K562 (cell line): ENCODE measurements around the gene PPP1R37. TPM values are rescaled to one million over a fixed set of nuclear protein-coding genes. Genes with fewer than 3 reads are reported as not detected.

ENCODE experiments used
- ATAC-seq: fragments of 200-7000 bp; cut with Tn5 transposase; 3 replicates; pipeline ENCODE4 v1.9.1; 2020; ENCODE audit warnings: moderate library complexity
- BruUV-seq: library from RNA; stranded (reverse); fragments of 400-500 nt; replicated peaks from 2 replicates; lab custom pipeline; 2021; lab: Mats Ljungman, UMichigan
- CTCF ChIA-PET: fragments of 300-600 bp; formaldehyde crosslinking; extraction: SDS; loops from one replicate; lab custom pipeline; 2021; ENCODE audit warnings: low intra/inter-chr PET ratio; lab: Yijun Ruan, JAX
- POLR2A ChIA-PET: fragments of 300-600, 350-650 bp; sonication (Branson Sonifier 250); formaldehyde crosslinking; extraction: SDS; loops from one replicate; lab custom pipeline; 2021; ENCODE audit warnings: antibody characterized with exemption, inconsistent platforms; lab: Yijun Ruan, JAX
- DNase-seq, 4 experiments: peaks; one replicate each; pipeline versions ENCODE4 v3.0.0 to v3.0.0-alpha.2; 2011 to 2018; ENCODE audit warnings: low spot score in 3 of 4, mixed read lengths in 3 of 4; ENCODE audit errors: extremely low read depth in 1 of 4
- FAIRE-seq: peaks from 2 replicates; lab custom pipeline; 2011; peaks lifted over from hg19 to GRCh38; lab: Jason Lieb, UNC
- H2AFZ ChIP-seq: 2 replicates; pipeline ENCODE4 v1.6.0; 2011; ENCODE audit warnings: low read depth, low read length, control low read depth, inconsistent platforms
- H3K27ac ChIP-seq: fragments of 200-600 bp; 3 replicates; pipeline ENCODE4 v1.8.0; 2011; ENCODE audit warnings: low read depth, mild to moderate bottlenecking, control low read depth, inconsistent platforms, low read length, moderate library complexity, mixed read lengths; ENCODE audit errors: extremely low read depth
- H3K27me3 ChIP-seq, 2 experiments: fragments of 300-600 bp in 1 of 2; 2 replicates in 1 of 2; 3 replicates in 1 of 2; pipeline versions ENCODE4 v1.6.0 to v1.8.0; 2011; ENCODE audit warnings: inconsistent platforms in 2 of 2, low read length in 2 of 2, mild to moderate bottlenecking in 1 of 2, mixed read lengths in 1 of 2, moderate library complexity in 1 of 2; ENCODE audit not compliant: control insufficient read depth in 2 of 2, insufficient read depth in 2 of 2
- H3K36me3 ChIP-seq: fragments of 300-600 bp; 3 replicates; pipeline ENCODE4 v1.8.0; 2011; ENCODE audit warnings: mild to moderate bottlenecking, low read length, inconsistent platforms; ENCODE audit not compliant: control insufficient read depth, insufficient read depth
- H3K4me1 ChIP-seq, 2 experiments: fragments of 200-600 bp in 1 of 2; replicated peaks in 1 of 2; 2 replicates in 1 of 2; 3 replicates in 1 of 2; pipeline versions ENCODE4 v1.5.1 to v1.8.0; 2011; ENCODE audit warnings: inconsistent platforms in 2 of 2, low read length in 2 of 2, mild to moderate bottlenecking in 1 of 2, mixed read lengths in 1 of 2, moderate library complexity in 1 of 2; ENCODE audit not compliant: control insufficient read depth in 2 of 2, insufficient read depth in 2 of 2
- H3K4me2 ChIP-seq: 2 replicates; pipeline ENCODE4 v1.6.1; 2011; ENCODE audit warnings: low read length, control low read depth, inconsistent platforms, mixed read lengths; ENCODE audit not compliant: insufficient read depth
- H3K4me3 ChIP-seq: fragments of 200-600 bp; sonication (generic), shearing (Covaris generic); 2 replicates; pipeline ENCODE4 v1.5.1; 2016; ENCODE audit warnings: control low read depth, inconsistent platforms
- H3K79me2 ChIP-seq: fragments of 200-600 bp; 3 replicates; pipeline ENCODE4 v1.8.0; 2011; ENCODE audit warnings: low read length, inconsistent platforms; ENCODE audit not compliant: control insufficient read depth, insufficient read depth
- H3K9ac ChIP-seq, 2 experiments: 2 replicates each; pipeline versions ENCODE4 v1.6.0 to v1.6.1; 2011; ENCODE audit warnings: low read depth in 2 of 2, low read length in 2 of 2, control low read depth in 1 of 2, inconsistent platforms in 1 of 2, mild to moderate bottlenecking in 1 of 2, mixed read lengths in 1 of 2; ENCODE audit not compliant: insufficient read depth in 1 of 2
- H3K9me1 ChIP-seq: one replicate; pipeline ENCODE4 v1.6.0; 2011; ENCODE audit warnings: inconsistent platforms, mild to moderate bottlenecking, low read length, moderate library complexity; ENCODE audit not compliant: control insufficient read depth, insufficient read depth
- H3K9me3 ChIP-seq: replicated peaks from 2 replicates; pipeline ENCODE4 v1.5.1; 2011; ENCODE audit warnings: low read depth, low read length, inconsistent platforms; ENCODE audit not compliant: control insufficient read depth, insufficient read depth
- H4K20me1 ChIP-seq: replicated peaks from 2 replicates; pipeline ENCODE4 v1.6.1; 2011; ENCODE audit warnings: low read length, inconsistent platforms, mixed read lengths; ENCODE audit not compliant: control insufficient read depth, insufficient read depth
- BDP1 ChIP-seq: IDR thresholded peaks from 3 replicates; pipeline ENCODE4 v1.6.1; 2011; ENCODE audit not compliant: insufficient read length, insufficient read depth
- CREB3L1 ChIP-seq: fragments of 450-650 bp; IDR thresholded peaks from 2 replicates; pipeline ENCODE4 v1.6.1; 2014; ENCODE audit warnings: low read depth, mild to moderate bottlenecking, moderate library complexity, borderline replicate concordance
- FOXM1 ChIP-seq, 2 experiments: fragments of 450-650 bp in 1 of 2; sonication (generic) in 1 of 2; formaldehyde crosslinking in 1 of 2; IDR thresholded peaks; 2 replicates each; pipeline versions ENCODE4 v1.6.1 to v1.9.0; 2017 to 2022; ENCODE audit warnings: low read depth in 2 of 2, mild to moderate bottlenecking in 2 of 2, missing genetic modification reagents in 1 of 2, moderate library complexity in 1 of 2
- HOMEZ ChIP-seq: fragments of 250-450 bp; sonication (Bioruptor Pico); IDR thresholded peaks from 2 replicates; pipeline ENCODE4 v1.4.0; 2020; ENCODE audit warnings: mild to moderate bottlenecking, moderate library complexity
- POLR2AphosphoS5 ChIP-seq: IDR thresholded peaks from 2 replicates; pipeline ENCODE4 v1.6.1; 2011; ENCODE audit warnings: mild to moderate bottlenecking, low read depth, low read length, moderate library complexity; ENCODE audit not compliant: control insufficient read depth, insufficient read depth
- POLR2G ChIP-seq: fragments of 200-400 bp; formaldehyde crosslinking; IDR thresholded peaks from 2 replicates; pipeline ENCODE4 v1.6.1; 2017; ENCODE audit warnings: low read depth, mild to moderate bottlenecking, antibody characterized with exemption, low read length, moderate library complexity
- RBFOX2 ChIP-seq: fragments of 200-400 bp; formaldehyde crosslinking; IDR thresholded peaks from 2 replicates; pipeline ENCODE4 v1.6.1; 2017; ENCODE audit warnings: low read depth, mild to moderate bottlenecking, low read length, moderate library complexity
- TFAP4 ChIP-seq: sonication (generic); formaldehyde crosslinking; IDR thresholded peaks from 2 replicates; pipeline ENCODE4 v1.8.0; 2022; ENCODE audit warnings: missing genetic modification reagents, mild to moderate bottlenecking, moderate library complexity, borderline replicate concordance
- ZBTB2 ChIP-seq: fragments of 450-650 bp; IDR thresholded peaks from 2 replicates; pipeline ENCODE4 v1.6.1; 2016; ENCODE audit warnings: antibody characterized with exemption
- ZEB2 ChIP-seq: fragments of 450-650 bp; IDR thresholded peaks from 2 replicates; pipeline ENCODE4 v1.6.1; 2016
- ZNF175 ChIP-seq: fragments of 200-800 bp; sonication (Bioruptor generic); IDR thresholded peaks from 2 replicates; pipeline ENCODE4 v1.6.1; 2016; ENCODE audit warnings: low read depth, mild to moderate bottlenecking, missing genetic modification characterization, missing compliant biosample characterization
- WGBS: fragments of 100-300 bp; shearing (Covaris generic); methylation state at CpG from one replicate; pipeline ENCODE4 v1.1.6; 2016; ENCODE audit warnings: low coverage, mixed read lengths; ENCODE audit not compliant: insufficient coverage; ENCODE audit errors: missing lambda C conversion rate; 5-methylcytosine and 5-hydroxymethylcytosine counted together
- in situ Hi-C: fragments of 300-500 bp; cut with MboI; formaldehyde crosslinking; loops from 4 replicates; pipeline ENCODE4 v1.15.0; 2018; ENCODE audit warnings: inconsistent platforms, mixed read lengths
- intact Hi-C: fragments of 100-400 bp; cut with micrococcal nuclease; formaldehyde crosslinking; loops from 2 replicates; pipeline ENCODE4 v1.14.2; 2022
- polyA plus RNA-seq, 8 experiments: library from polyadenylated mRNA; depleted of rRNA in 4 of 8; stranded (reverse) in 5 of 8; unstranded in 3 of 8; fragments of >200 nt; fragmentation: Nextera tagmentation in 2 of 8; fragmentation: Illumina TruSeq in 1 of 8; extraction: Ambion mirVana in 2 of 8; extraction: Trizol in 1 of 8; gene quantifications; 2 replicates each; pipeline versions ENCODE4 v1.2.1 to v1.2.3, GENCODE V29; 2011 to 2014; ENCODE audit warnings: inconsistent platforms in 1 of 8, missing spikeins in 1 of 8
- total RNA-seq, 7 experiments: library from RNA; depleted of rRNA in 6 of 7; stranded (reverse); fragments of >200 nt in 6 of 7; fragmentation: Illumina TruSeq in 2 of 7; extraction: Trizol in 2 of 7; gene quantifications; 2 replicates each; pipeline versions ENCODE4 v1.2.1 to v1.2.3, GENCODE V29; 2011 to 2021; ENCODE audit warnings: low replicate concordance in 1 of 7

The PPP1R37 gene
- total and polyA plus RNA-seq, 9 of the 15 experiments (the other 6 are each of a cell fraction or from before 2014, with no cell fraction given): 0.04 to 20.3 (median 7.3) TPM

- no peaks in the 10 kb centered on the region for H3K9me1 ChIP-seq
- no peaks in the 10 kb centered on the region for H3K27me3 ChIP-seq
- CTCF ChIA-PET: no interaction called here
- POLR2A ChIA-PET: interaction anchor here (0.6 to 1.8 kb wide), 2 partner anchors 30 to 1304 kb away, joined by 3 to 5 read pairs; no protein-coding TSS in a partner anchor
- peaks cover 7% of the 10 kb centered on the region; the same call in 1 of the 2 replicates for H4K20me1 ChIP-seq
- H3K27ac ChIP-seq: no peak overlapping the region
- 91% methylated on average over 15 of the region's 19 CpGs for WGBS
- no peak overlapping the region for H3K9ac ChIP-seq
- FAIRE-seq (no peak), DNase-seq (no peak), ATAC-seq (no peak)
- H2AFZ ChIP-seq: no peak overlapping the region
- in situ Hi-C loops (no loop called here), intact Hi-C loops (no loop called here)
- H3K36me3 ChIP-seq: peaks cover 65% of the 10 kb centered on the region; the same call in 2 of the 3 replicates
- no peak overlapping the region for H3K4me2 ChIP-seq
- H3K79me2 ChIP-seq: peaks cover 18% of the 10 kb centered on the region
- H3K4me1 ChIP-seq: peaks cover 2 to 44% of the 10 kb centered on the region in 2 experiments; a peak in 2 of 5 replicates
- H3K9me3 ChIP-seq: no peaks in the 10 kb centered on the region
- no peak overlapping the region for H3K4me3 ChIP-seq
- BruUV-seq: no TSS peak
- TF ChIP-seq FOXM1 (IDR thresholded peaks at IDR 0.05; ENCODE audit: low read depth) (no peak), FOXM1 (CRISPR knock-in tag; IDR thresholded peaks at IDR 0.05; ENCODE audit: low read depth) (no peak), BDP1 (no peak), POLR2AphosphoS5 (peak; percentile 28), ZEB2 (no peak), CREB3L1 (no peak), ZNF175 (no peak), HOMEZ (CRISPR knock-in tag) (no peak), ZBTB2 (no peak), TFAP4 (no peak), POLR2G (peak; percentile 42; the same call in 1 of the 2 replicates), RBFOX2 (peak; percentile 34)
These were observed 22.0 kb upstream of the PPP1R37 start for GRCh38 chr19:45070861-45071544.
